Activated CD4-positive, alpha-beta T cell treated with anti-CD3 and anti-CD28 coated beads, Interleukin-2, amount 10 ng/mL, durations not matched to agents 24 days and 14 days (primary cell): Measurements from ENCODE around the gene SPPL2C. TPM values are rescaled to one million over a fixed set of nuclear protein-coding genes. Genes with fewer than 3 reads are reported as not detected.

ENCODE experiments used
- DNase-seq: peaks from one replicate; pipeline ENCODE4 v3.0.0; 2022
- H3K27ac Mint-ChIP-seq: one replicate; pipeline ENCODE4 v1.8.0; 2022; ENCODE audit warnings: mild to moderate bottlenecking, mixed read lengths
- H3K27me3 Mint-ChIP-seq: one replicate; pipeline ENCODE4 v1.8.0; 2022; ENCODE audit warnings: mixed read lengths
- H3K36me3 Mint-ChIP-seq: one replicate; pipeline ENCODE4 v1.8.0; 2022; ENCODE audit warnings: low read depth, mild to moderate bottlenecking, mixed read lengths
- H3K4me1 Mint-ChIP-seq: one replicate; pipeline ENCODE4 v1.8.0; 2021; ENCODE audit warnings: mixed read lengths
- H3K4me3 Mint-ChIP-seq: one replicate; pipeline ENCODE4 v1.8.0; 2022; ENCODE audit warnings: mild to moderate bottlenecking, moderate library complexity, mixed read lengths
- H3K9me3 Mint-ChIP-seq: one replicate; pipeline ENCODE4 v1.8.0; 2021; ENCODE audit warnings: mixed read lengths
- intact Hi-C: fragments of 100-400 bp; cut with micrococcal nuclease; formaldehyde crosslinking; loops from one replicate; pipeline ENCODE4 v1.15.1; 2023
- total RNA-seq: library from RNA; stranded (reverse); gene quantifications from 2 replicates; pipeline ENCODE4 v1.2.3, GENCODE V29; 2022

The SPPL2C gene
- not detected in 2 replicates for total RNA-seq

- intact Hi-C loops: no loop called here
- Mint-ChIP-seq H3K4me1 (no peaks in the 10 kb centered on the region), H3K27ac (no peak within 1 kb of the TSS), H3K36me3 (no peaks in the 10 kb centered on the region), H3K27me3 (no peaks in the 10 kb centered on the region), H3K4me3 (no peak within 1 kb of the TSS), H3K9me3 (no peaks in the 10 kb centered on the region)
- no peak for DNase-seq
Measured at GRCh38 chr17:45844695-45845375, at the start of gene SPPL2C. Gene SPPL2C, plus strand, starts transcription at chr17:45844881. Its CDS starts 26 bp downstream, at chr17:45844907.

GRCh38 chr17:45800816-45801215 lies 43.9 kb upstream of the SPPL2C start:
- intact Hi-C loops: no loop called here
- peaks cover 12% of the 10 kb centered on the region for H3K27me3 Mint-ChIP-seq
- no peak for DNase-seq
- no peaks in the 10 kb centered on the region for H3K9me3 Mint-ChIP-seq
- H3K4me1 Mint-ChIP-seq: no peaks in the 10 kb centered on the region
- no peak overlapping the region for H3K27ac Mint-ChIP-seq
- H3K4me3 Mint-ChIP-seq: no peak overlapping the region
- H3K36me3 Mint-ChIP-seq: no peaks in the 10 kb centered on the region

- no peak overlapping the region for H3K4me3 Mint-ChIP-seq
- no peak overlapping the region for H3K27ac Mint-ChIP-seq
- intact Hi-C loops: no loop called here
- no peaks in the 10 kb centered on the region for H3K36me3 Mint-ChIP-seq
- no peaks in the 10 kb centered on the region for H3K9me3 Mint-ChIP-seq
- no peak for DNase-seq
- peaks cover 10% of the 10 kb centered on the region for H3K27me3 Mint-ChIP-seq
- no peaks in the 10 kb centered on the region for H3K4me1 Mint-ChIP-seq
Measured at GRCh38 chr17:45801421-45801820, 43.3 kb upstream of the SPPL2C start.

- intact Hi-C loops: no loop called here
- no peak overlapping the region for H3K27ac Mint-ChIP-seq
Measured at GRCh38 chr17:45808845-45809244, 35.8 kb upstream of the SPPL2C start.

GRCh38 chr17:45809499-45809898 lies 35.2 kb upstream of the SPPL2C start:
- intact Hi-C loops: no loop called here
- Mint-ChIP-seq H3K4me3 (no peak overlapping the region), H3K4me1 (no peaks in the 10 kb centered on the region), H3K27ac (no peak overlapping the region), H3K9me3 (no peaks in the 10 kb centered on the region), H3K36me3 (no peaks in the 10 kb centered on the region), H3K27me3 (peaks cover 5% of the 10 kb centered on the region)
- DNase-seq: no peak

More at GRCh38 chr17:45808845-45809244, 35.8 kb upstream of the SPPL2C start:
- Mint-ChIP-seq H3K36me3 (no peaks in the 10 kb centered on the region), H3K9me3 (no peaks in the 10 kb centered on the region), H3K4me1 (no peaks in the 10 kb centered on the region), H3K27me3 (peaks cover 7% of the 10 kb centered on the region), H3K4me3 (no peak overlapping the region)
- no peak for DNase-seq

- H3K4me1 Mint-ChIP-seq: no peaks in the 10 kb centered on the region
- DNase-seq: no peak
- H3K4me3 Mint-ChIP-seq: no peak overlapping the region
- intact Hi-C loops: no loop called here
- H3K9me3 Mint-ChIP-seq: no peaks in the 10 kb centered on the region
- H3K27ac Mint-ChIP-seq: no peak overlapping the region
- H3K27me3 Mint-ChIP-seq: peaks cover 5% of the 10 kb centered on the region
- no peaks in the 10 kb centered on the region for H3K36me3 Mint-ChIP-seq
Measured at GRCh38 chr17:45812102-45812501, 32.6 kb upstream of the SPPL2C start.

GRCh38 chr17:45813048-45813725 lies 31.5 kb upstream of the SPPL2C start:
- H3K4me1 Mint-ChIP-seq: no peaks in the 10 kb centered on the region
- no peak overlapping the region for H3K4me3 Mint-ChIP-seq
- H3K27ac Mint-ChIP-seq: no peak overlapping the region
- no peaks in the 10 kb centered on the region for H3K9me3 Mint-ChIP-seq
- no peaks in the 10 kb centered on the region for H3K36me3 Mint-ChIP-seq
- intact Hi-C loops: no loop called here
- H3K27me3 Mint-ChIP-seq: peaks cover 5% of the 10 kb centered on the region
- DNase-seq: no peak

- Mint-ChIP-seq H3K9me3 (no peaks in the 10 kb centered on the region), H3K27me3 (peaks cover 5% of the 10 kb centered on the region), H3K4me3 (no peak overlapping the region), H3K36me3 (no peaks in the 10 kb centered on the region), H3K4me1 (no peaks in the 10 kb centered on the region), H3K27ac (no peak overlapping the region)
- intact Hi-C loops: no loop called here
- DNase-seq: no peak
Measured at GRCh38 chr17:45814622-45815606, 29.8 kb upstream of the SPPL2C start.

GRCh38 chr17:45815752-45816151 lies 28.9 kb upstream of the SPPL2C start:
- no peak overlapping the region for H3K4me3 Mint-ChIP-seq
- no peak for DNase-seq
- H3K27ac Mint-ChIP-seq: no peak overlapping the region
- peaks cover 5% of the 10 kb centered on the region for H3K27me3 Mint-ChIP-seq
- H3K4me1 Mint-ChIP-seq: no peaks in the 10 kb centered on the region
- H3K9me3 Mint-ChIP-seq: no peaks in the 10 kb centered on the region
- no peaks in the 10 kb centered on the region for H3K36me3 Mint-ChIP-seq
- intact Hi-C loops: no loop called here

GRCh38 chr17:45818041-45818440 lies 26.6 kb upstream of the SPPL2C start:
- peaks cover 1% of the 10 kb centered on the region for H3K27me3 Mint-ChIP-seq
- H3K4me3 Mint-ChIP-seq: no peak overlapping the region
- H3K36me3 Mint-ChIP-seq: no peaks in the 10 kb centered on the region
- intact Hi-C loops: no loop called here
- H3K9me3 Mint-ChIP-seq: no peaks in the 10 kb centered on the region
- DNase-seq: no peak
- H3K27ac Mint-ChIP-seq: no peak overlapping the region
- H3K4me1 Mint-ChIP-seq: no peaks in the 10 kb centered on the region

GRCh38 chr17:45818699-45819098 lies 26.0 kb upstream of the SPPL2C start:
- H3K9me3 Mint-ChIP-seq: no peaks in the 10 kb centered on the region
- no peaks in the 10 kb centered on the region for H3K4me1 Mint-ChIP-seq
- intact Hi-C loops: no loop called here
- H3K4me3 Mint-ChIP-seq: no peak overlapping the region
- H3K36me3 Mint-ChIP-seq: no peaks in the 10 kb centered on the region
- DNase-seq: no peak
- no peaks in the 10 kb centered on the region for H3K27me3 Mint-ChIP-seq
- no peak overlapping the region for H3K27ac Mint-ChIP-seq

- H3K4me1 Mint-ChIP-seq: no peaks in the 10 kb centered on the region
- H3K27me3 Mint-ChIP-seq: no peaks in the 10 kb centered on the region
- H3K27ac Mint-ChIP-seq: no peak overlapping the region
- intact Hi-C loops: no loop called here
- H3K9me3 Mint-ChIP-seq: no peaks in the 10 kb centered on the region
- no peaks in the 10 kb centered on the region for H3K36me3 Mint-ChIP-seq
- no peak overlapping the region for H3K4me3 Mint-ChIP-seq
- no peak for DNase-seq
Measured at GRCh38 chr17:45819632-45820031, 25.0 kb upstream of the SPPL2C start.

- H3K27ac Mint-ChIP-seq: no peak overlapping the region
- DNase-seq: no peak
- H3K36me3 Mint-ChIP-seq: no peaks in the 10 kb centered on the region
- no peaks in the 10 kb centered on the region for H3K27me3 Mint-ChIP-seq
- H3K4me3 Mint-ChIP-seq: no peak overlapping the region
- intact Hi-C loops: no loop called here
- H3K4me1 Mint-ChIP-seq: no peaks in the 10 kb centered on the region
- no peaks in the 10 kb centered on the region for H3K9me3 Mint-ChIP-seq
Measured at GRCh38 chr17:45820052-45820780, 24.5 kb upstream of the SPPL2C start.
